DMS79 treated with DMSO at 0.1 percent for 48 hours (cell line): ENCODE results near the gene PGK1.
"Not testable (repeated sequence)": the region's sequence is repeated elsewhere in the genome, so short reads cannot be mapped to it uniquely, and the experiment has no call there.

ENCODE experiments used
- DNase-seq: peaks from one replicate; lab custom pipeline; 2025; lab: John Stamatoyannopoulos, UW

Gene PGK1

DNA sequence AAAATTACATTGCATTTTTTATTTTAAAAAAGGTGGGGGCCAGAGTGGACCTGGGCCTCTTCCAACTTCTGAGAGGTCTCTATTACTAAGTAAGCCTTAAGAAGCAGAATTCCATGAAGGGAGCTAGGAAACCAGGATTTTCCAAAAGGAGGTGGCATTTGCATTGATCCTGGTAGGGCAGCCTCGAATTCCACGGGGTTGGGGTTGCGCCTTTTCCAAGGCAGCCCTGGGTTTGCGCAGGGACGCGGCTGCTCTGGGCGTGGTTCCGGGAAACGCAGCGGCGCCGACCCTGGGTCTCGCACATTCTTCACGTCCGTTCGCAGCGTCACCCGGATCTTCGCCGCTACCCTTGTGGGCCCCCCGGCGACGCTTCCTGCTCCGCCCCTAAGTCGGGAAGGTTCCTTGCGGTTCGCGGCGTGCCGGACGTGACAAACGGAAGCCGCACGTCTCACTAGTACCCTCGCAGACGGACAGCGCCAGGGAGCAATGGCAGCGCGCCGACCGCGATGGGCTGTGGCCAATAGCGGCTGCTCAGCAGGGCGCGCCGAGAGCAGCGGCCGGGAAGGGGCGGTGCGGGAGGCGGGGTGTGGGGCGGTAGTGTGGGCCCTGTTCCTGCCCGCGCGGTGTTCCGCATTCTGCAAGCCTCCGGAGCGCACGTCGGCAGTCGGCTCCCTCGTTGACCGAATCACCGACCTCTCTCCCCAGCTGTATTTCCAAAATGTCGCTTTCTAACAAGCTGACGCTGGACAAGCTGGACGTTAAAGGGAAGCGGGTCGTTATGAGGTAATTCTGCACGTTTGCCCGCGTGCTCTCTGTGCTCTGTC lies at the start of gene PGK1:
Gene PGK1, plus strand, starts transcription at position 626 of the 824 bp plus-strand sequence. Its CDS starts 93 bp downstream, at position 719.
- peak; percentile 80 for DNase-seq

DNA sequence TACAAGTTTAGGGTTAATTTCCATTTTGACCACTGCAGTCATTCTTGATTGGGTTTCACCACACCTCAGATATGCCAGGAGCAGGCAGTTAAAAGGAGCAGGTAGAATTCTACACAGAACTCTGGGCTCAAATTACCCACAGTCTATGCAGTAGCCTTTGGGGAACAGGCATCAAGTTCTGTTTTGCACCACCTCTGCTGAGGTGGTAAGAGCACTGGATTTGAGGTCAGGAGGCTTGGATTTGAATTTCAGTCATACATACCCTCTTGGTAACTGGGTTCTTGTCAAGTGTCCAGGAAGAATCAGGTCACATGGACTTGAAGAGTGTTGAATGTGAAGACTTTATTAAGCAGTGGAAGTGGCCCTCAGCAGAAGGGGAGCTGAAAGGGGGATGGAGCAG lies 40.4 kb upstream of the PGK1 start:
- no peak for DNase-seq

GRCh38 chrX:78064152-78064551 lies 39.9 kb upstream of the PGK1 start:
- DNase-seq, result no peak

DNA sequence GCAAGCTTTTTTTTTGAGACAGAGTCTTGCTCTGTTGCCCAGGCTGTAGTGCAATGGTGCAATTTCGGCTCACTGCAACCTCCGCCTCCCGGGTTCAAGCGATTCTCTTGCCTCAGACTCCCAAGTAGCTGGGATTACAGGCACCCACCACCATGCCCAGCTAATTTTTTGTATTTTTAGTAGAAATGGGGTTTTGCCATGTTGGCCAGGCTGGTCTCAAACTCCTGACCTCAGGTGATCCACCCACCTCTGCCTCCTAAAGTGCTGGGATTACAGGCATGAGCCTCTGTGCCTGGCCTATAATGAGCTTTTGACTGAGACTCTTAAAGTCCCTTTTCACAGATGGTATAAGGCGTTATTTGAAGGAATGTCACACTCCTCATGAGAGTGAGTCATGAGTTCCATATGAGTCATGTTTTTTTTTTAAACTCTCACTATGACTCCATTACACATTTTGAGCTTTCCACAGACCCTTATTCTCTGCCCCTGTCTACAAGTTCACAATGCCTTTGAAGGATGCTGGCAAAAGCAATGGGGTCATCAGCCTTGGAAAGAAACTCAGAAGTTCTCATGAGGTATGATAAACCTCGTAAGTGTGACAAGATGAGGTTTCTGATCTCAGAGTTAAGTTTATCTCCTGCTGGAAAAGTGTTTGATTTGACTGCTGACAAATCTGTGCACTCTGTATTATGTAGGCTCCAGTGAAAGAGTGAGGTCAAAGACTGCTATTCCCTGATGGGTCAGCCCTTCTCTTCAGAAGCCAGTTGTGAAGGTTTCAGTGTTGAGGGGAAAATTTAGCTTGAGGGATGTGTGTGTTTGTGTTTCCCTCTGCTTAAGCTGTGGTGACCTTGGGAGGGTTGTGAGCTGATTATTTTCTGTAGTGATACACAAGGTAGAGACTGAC lies 39.1 kb upstream of the PGK1 start:
- not testable (repeated sequence) for DNase-seq

DNA sequence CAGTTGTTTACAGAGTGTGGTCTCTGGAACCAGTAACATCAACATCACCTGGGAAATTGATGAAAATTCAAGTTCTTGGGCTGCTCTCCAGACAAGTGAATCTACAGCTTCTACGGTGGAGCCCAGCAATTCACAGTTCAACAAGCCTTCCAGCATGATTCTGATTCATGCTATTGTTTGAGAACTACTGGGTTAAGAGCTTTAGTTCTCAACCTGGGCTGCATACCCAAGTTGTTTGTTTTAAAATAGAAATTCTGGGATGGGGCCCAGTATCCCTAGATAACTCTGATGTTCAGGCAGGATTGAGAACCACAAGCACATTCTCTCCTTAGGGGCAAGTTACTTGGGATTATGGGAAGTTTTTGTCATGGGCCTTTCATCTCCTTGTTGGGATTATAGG lies 37.9 kb upstream of the PGK1 start:
- DNase-seq, result no peak

GRCh38 chrX:78071331-78071730 lies 32.7 kb upstream of the PGK1 start:
- DNase-seq, result no peak

DNA sequence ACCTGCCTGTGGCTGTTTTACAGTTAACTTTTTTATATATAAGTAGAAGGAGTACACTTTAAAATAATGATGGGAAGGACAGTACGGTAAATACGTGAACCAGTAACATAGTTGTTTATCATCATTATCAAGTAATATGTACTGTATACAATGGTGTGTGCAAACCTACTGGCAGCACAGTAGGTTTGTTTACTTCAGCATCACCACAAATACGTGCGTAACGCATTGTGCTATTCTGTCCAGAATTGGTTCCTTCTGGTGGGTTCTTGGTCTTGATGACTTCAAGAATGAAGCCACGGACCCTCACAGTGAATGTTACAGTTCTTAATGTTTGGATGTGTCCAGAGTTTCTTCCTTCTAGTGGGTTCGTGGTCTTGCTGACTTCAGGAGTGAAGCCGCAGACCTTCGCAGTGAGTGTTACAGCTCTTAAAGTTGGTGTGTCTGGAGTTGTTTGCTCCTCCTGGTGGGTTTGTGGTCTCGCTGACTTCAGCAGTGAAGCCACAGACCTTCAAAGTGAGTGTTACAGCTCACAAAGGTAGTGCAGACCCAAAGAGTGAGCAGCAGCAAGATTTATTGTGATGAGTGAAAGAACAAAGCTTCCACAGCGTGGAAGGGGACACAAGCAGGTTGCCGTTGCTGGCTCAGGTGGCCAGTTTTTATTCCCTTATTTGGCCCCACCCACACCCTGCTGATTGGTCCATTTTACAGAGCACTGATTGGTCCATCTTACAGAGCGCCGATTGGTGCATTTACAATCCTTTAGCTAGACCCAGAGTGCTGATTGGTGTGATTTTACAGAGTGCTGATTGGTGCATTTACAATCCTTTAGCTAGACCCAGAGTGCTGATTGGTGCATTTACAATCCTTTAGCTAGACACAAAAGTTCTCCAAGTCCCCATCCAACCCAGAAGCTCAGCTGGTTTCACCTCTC lies 30.6 kb upstream of the PGK1 start:
- not testable (repeated sequence) for DNase-seq

DNA sequence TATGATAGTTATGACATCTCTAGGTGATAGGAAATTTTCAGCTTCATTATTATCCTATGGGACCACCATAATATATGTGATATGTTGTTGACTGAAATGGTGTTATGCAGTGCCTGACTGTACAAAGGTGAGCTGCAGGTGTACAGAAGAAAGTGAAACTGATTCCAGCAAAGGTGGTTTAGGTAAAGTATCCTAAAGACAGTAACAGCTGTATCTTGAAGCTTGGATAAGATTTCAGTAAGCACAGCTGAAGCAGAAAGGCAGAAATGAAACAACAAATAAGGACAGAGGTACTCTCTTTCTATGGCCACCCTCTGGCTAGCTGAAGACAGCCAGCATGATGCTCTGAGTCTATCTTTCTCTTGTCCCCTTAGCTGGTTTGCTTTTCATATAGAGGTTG lies 30.0 kb upstream of the PGK1 start:
- no peak for DNase-seq

DNA sequence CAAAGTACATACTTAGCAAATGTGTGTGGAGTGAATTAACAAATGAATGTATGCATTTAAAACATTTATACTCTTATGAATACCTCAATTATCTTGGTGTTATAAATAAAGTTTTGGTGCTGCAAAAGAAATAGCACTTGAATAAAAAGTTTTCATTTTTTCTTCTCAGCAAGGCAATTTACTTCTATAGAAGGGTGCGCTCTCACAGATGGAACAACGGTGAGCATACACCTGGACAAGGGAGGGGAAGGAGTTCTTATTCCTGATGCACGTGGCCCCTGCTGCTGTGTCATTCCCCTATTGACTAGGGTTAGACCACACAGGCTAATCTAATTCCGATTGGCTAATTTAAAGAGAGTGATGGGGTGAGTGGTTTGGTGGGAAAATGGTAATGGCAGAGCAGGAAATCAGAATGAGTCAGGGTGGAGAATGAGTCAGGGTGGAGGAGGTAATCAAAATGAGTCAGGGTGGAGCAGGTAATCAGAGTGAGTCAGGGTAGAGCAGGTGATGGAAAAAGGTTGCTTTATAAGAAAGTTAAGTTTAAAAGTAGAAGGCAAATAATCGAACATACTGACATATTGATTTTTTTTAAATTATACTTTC lies 28.2 kb upstream of the PGK1 start:
- DNase-seq, result no peak

DNA sequence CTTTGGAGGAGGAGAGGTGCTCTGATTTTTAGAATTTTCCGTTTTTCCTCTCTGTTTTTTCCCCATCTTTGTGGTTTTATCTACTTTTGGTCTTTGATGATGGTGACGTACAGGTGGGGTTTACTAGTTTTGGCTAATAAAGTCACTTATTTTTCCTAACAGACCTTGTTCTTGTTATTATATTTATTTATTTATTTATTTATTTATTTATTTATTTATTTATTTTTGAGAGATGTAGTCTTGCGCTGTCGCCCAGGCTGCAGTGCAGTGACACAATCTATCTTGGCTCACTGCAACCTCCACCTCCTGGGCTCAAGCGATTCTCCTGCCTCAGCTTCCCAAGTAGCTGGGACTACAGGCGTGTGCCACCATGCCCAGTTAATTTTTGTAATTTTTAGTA lies 22.6 kb upstream of the PGK1 start:
- not testable (repeated sequence) for DNase-seq

DNA sequence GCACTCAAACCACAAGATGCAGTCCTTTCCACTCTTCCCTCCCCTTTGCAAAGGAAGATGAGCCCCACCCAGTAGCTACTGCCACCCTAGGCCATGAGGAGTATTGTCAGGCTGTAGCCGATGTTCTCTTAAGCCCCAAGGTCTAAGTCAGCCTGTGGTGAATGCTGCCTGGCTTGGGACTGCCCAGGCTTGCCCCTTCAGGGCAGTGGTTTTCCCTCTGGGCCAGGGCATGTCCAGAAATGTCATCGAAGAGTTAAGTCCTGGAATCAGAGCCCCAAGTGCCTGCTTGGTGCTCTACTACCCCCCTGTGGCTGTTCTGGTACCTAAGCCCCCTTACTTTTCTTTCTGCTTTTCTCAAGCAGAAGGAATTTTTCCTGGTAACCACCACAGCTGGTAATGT lies 11.8 kb upstream of the PGK1 start:
- DNase-seq, result no peak

GRCh38 chrX:78098108-78098507 lies 5.9 kb upstream of the PGK1 start:
- no peak for DNase-seq

GRCh38 chrX:78102091-78102490 lies 2.0 kb upstream of the PGK1 start:
- DNase-seq, result no peak

DNA sequence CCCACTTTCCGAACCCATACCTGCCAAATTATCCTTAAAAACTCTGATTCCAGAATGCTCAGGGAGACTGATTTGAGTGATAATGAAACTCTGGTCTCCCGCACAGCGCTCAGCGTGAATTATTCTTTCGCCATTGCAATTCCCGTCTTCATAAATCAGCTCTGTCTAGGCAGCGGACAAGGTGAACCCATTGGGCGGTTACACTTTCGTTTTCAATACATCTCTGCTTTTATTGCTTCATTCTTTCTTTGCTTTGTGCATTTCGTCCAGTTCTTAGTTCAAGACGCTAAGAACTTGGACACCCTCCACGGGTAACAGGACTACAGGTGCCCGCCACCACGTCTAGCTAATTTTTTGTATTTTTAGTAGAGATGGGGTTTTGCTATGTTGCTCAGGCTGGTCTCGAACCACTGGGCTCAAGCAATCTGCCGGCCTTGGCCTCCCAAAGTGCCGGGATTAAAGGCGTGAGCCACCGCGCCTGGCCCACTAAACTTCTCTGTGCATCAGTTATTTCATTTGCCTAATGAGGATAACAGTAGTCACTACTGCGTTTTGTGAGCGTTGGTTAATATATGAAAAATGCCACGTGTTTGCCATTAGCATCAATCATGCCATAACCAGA lies 936 bp upstream of the PGK1 start:
- DNase-seq, result no peak

DNA sequence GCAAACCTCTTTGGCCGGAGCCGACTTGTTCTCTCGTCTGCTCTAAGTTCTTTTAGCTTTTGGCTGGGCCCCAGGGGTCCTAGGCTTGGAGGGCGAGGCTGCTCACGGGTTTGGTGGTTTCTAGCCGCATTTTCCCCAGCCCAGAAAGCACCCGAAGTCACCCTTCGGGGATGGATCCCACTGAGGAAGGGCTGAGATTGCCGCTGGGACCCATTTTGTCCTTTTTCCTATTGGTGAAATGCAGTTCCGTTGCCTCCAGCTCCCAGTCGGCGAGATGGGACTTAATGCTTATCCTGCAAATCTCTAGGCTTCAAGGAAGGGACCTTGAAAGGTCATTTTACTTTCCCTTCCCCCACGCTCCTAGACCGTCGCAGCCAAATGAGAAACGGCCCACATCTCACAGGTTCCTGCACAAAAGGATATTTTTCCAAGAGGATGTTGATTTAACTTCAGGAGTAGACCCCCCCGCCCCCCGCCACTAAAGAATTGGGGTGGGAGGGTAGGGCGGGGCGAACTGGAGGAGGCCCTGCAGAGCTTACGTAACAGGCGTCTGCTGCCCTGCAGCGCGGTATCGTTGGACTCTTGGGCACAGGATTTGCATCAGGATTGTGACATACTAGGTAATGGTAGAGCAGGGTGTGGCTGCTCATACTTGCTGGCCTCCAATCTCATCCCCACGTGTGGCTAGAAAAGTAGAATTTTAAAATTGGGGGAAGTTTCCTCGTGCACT lies 564 bp downstream of the PGK1 start:
- no peak for DNase-seq

GRCh38 chrX:78105944-78106650 lies 2.0 kb downstream of the PGK1 start:
- DNase-seq, result no peak

GRCh38 chrX:78106651-78106986 lies 2.6 kb downstream of the PGK1 start:
- DNase-seq, result no peak

DNA sequence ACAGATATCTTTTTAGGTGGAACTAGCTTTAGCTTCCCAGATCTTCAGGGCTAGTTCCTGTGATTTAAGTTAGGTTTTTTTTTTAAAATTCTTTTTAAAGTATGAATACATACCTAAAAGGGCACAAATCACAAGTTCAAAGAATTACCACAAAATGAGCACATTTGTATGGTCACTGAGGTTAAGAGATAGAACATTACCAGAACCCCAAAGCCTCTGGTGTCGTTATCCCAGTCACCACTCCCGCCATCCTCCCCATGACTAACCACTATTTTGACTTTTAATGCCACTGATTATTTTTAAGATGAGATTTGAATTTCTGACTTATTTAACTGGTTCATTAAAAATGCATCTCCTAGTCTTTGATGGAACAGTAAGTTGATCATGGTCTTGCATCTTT lies 5.4 kb downstream of the PGK1 start:
- no peak for DNase-seq

DNA sequence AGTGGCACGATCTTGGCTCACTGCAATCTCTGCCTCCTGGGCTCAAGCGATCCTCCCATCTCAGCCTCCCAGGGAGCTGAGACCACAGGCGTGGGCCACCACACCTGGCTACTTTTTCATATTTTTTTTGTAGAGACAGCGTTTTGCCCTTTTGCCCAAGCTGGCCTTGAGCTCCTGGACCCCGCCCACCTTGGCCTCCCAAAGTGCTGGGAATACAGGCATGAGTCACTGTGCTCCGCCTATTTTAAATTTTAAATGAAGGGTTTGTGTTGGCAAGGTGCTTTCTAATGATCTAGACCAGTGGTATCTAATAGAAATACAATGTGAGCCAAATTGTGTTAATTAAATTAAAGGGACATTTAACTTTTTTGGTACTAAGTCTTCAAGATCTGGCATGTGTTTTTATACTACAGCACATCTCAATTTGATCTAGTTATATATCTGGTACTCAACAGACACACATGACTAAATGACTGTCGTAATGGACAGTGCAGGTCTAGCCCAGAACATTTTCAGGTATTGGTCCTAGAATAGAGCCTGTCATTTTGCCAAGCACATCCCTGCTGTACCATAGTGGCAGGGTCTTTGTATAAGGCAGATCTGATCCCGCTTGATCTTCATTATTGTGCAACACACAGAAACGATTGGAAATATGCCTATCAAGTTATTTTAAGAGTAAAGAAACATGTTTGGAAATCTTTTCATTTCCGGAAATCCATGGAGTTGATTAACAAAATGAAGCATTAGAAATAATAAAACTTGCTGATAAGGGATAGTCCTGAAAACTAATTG lies 7.3 kb downstream of the PGK1 start:
- DNase-seq, result no peak
